Left ventricle myocardium inferior (tissue), 1 donor: ENCODE results near the gene ZBTB32. TPM values are rescaled to one million over a fixed set of nuclear protein-coding genes. Genes with fewer than 3 reads are reported as not detected.

Experiments used
- DNase-seq: peaks from one replicate; pipeline ENCODE4 v3.0.0-alpha.2; 2020
- H3K27ac ChIP-seq: fragments of 200-600 bp; replicated peaks from 2 replicates; pipeline ENCODE4 v1.8.0; 2021
- H3K27me3 ChIP-seq: fragments of 200-600 bp; 2 replicates; pipeline ENCODE4 v1.8.0; 2021; ENCODE audit warnings: low read depth
- H3K36me3 ChIP-seq: fragments of 200-600 bp; 2 replicates; pipeline ENCODE4 v1.8.0; 2021
- H3K4me1 ChIP-seq: fragments of 200-600 bp; 2 replicates; pipeline ENCODE4 v1.8.0; 2021
- H3K4me3 ChIP-seq: fragments of 200-600 bp; 2 replicates; pipeline ENCODE4 v1.8.0; 2021; ENCODE audit warnings: mild to moderate bottlenecking, moderate library complexity
- H3K9me3 ChIP-seq: fragments of 200-600 bp; replicated peaks from 2 replicates; pipeline ENCODE4 v1.8.0; 2021
- CTCF ChIP-seq: fragments of 200-600 bp; IDR thresholded peaks from 2 replicates; pipeline ENCODE4 v1.8.0; 2021; ENCODE audit warnings: antibody characterized with exemption, mild to moderate bottlenecking, borderline replicate concordance
- intact Hi-C: fragments of 100-400 bp; cut with micrococcal nuclease; formaldehyde crosslinking; loops from one replicate; pipeline ENCODE4 v1.11.0; 2022
- total RNA-seq: library from RNA; stranded (reverse); fragmentation: NEBNext Ultra II Directional; extraction: Animal tissue kit (Norgen Biotek cat#: 25700); gene quantifications from one replicate; pipeline ENCODE4 v1.2.1, GENCODE V29; 2021
- donor health status: DM: no; HTN: yes; CAD: no; lungs with severe emphysema.

ZBTB32 gene
- total RNA-seq, 1 donor from 2014 or later = not detected

GRCh38 chr19:35739275-35740107 is 35.1 kb downstream of the ZBTB32 start:
- H3K4me3 ChIP-seq = peak overlapping the region; percentile 82

GRCh38 chr19:35740108-35740422 is 35.7 kb downstream of the ZBTB32 start:
- H3K36me3 ChIP-seq = peaks cover 48% of the 10 kb centered on the region
- H3K4me1 ChIP-seq = peaks cover 38% of the 10 kb centered on the region

More at GRCh38 chr19:35739275-35740107, 35.1 kb downstream of the ZBTB32 start:
- intact Hi-C loops = no loop called here
- DNase-seq = no peak
- peaks cover 36% of the 10 kb centered on the region for H3K4me1 ChIP-seq
- peaks cover 53% of the 10 kb centered on the region for H3K36me3 ChIP-seq
- no peak for TF ChIP-seq CTCF
- no peaks in the 10 kb centered on the region for H3K9me3 ChIP-seq
- peak overlapping the region; percentile 89 for H3K27ac ChIP-seq
- no peaks in the 10 kb centered on the region for H3K27me3 ChIP-seq

GRCh38 chr19:35740423-35741202 is 36.3 kb downstream of the ZBTB32 start:
- intact Hi-C loops = no loop called here

More at GRCh38 chr19:35740108-35740422, 35.7 kb downstream of the ZBTB32 start:
- H3K4me3 ChIP-seq = peak overlapping the region; percentile 82
- TF ChIP-seq CTCF = no peak
- H3K27ac ChIP-seq = peak overlapping the region; percentile 89
- DNase-seq = no peak
- H3K9me3 ChIP-seq = no peaks in the 10 kb centered on the region
- no peaks in the 10 kb centered on the region for H3K27me3 ChIP-seq
- intact Hi-C loops = no loop called here

DNA sequence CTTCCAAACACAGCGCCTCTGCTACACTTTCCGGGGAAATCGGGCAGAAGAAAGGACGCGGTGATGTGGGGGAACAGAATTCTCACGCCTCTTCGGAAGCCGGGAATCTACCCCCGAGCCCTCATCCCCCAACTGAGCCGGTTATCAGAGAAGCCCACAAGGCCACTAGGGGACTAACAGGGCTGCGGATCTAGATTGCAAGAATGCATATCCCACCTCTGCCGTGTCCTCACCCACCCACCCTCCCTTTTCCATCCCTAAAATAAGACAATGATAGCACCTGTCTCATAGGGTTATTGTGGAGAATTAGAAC is 36.8 kb downstream of the ZBTB32 start:
- intact Hi-C loops = no loop called here
- no peaks in the 10 kb centered on the region for H3K9me3 ChIP-seq
- peaks cover 45% of the 10 kb centered on the region for H3K4me1 ChIP-seq
- H3K4me3 ChIP-seq = peak overlapping the region; percentile 82
- H3K27ac ChIP-seq = peak overlapping the region; percentile 89
- DNase-seq = no peak
- H3K27me3 ChIP-seq = no peaks in the 10 kb centered on the region
- TF ChIP-seq CTCF = no peak
- peaks cover 42% of the 10 kb centered on the region for H3K36me3 ChIP-seq

More at GRCh38 chr19:35740423-35741202, 36.3 kb downstream of the ZBTB32 start:
- peak; percentile 99 for DNase-seq
- no peaks in the 10 kb centered on the region for H3K27me3 ChIP-seq
- H3K36me3 ChIP-seq = peaks cover 43% of the 10 kb centered on the region
- peak; percentile 20 for TF ChIP-seq CTCF
- peaks cover 39% of the 10 kb centered on the region for H3K4me1 ChIP-seq
- no peaks in the 10 kb centered on the region for H3K9me3 ChIP-seq
- peak overlapping the region; percentile 82 for H3K4me3 ChIP-seq
- peak overlapping the region; percentile 89 for H3K27ac ChIP-seq

DNA sequence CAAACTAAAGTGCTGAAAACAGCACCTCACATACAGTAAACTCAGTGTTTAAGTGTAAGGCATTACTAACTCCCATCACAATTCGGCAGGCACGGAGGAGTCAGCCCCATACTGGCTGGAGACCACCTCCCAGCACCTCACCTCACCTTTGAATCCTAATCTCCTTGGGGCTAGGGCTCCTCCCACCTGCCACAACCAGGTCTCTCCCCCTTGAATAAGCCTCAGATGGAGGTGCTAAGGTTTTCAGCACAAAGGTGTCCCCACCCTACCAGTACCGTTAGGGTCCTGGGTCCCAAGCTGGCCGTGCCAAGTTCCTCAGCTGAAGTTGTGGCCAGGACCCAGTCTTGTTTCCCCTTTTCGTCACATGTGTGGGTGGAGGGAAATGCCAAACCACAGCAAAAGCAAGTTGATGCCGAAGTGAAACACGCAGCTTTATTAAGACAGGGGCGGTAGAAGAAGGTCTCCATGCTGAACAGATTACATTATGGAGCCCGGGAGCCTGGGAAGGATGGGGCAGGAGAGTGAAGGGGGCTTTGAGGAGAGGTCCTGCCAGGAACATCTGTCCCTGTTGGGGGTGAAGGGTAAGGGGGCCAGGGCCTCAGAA is 37.9 kb downstream of the ZBTB32 start, which contains the start of gene IGFLR1:
Gene IGFLR1 (minus strand): TSS at position 332 of the 604 bp plus-strand sequence. CDS start 1,272 bp downstream, outside the sequence.
- no peak for TF ChIP-seq CTCF
- H3K4me1 ChIP-seq = peaks cover 54% of the 10 kb centered on the region
- no peak for DNase-seq
- H3K9me3 ChIP-seq = no peaks in the 10 kb centered on the region
- peak within 1 kb of the TSS; percentile 82 for H3K4me3 ChIP-seq
- intact Hi-C loops = no loop called here
- H3K27me3 ChIP-seq = no peaks in the 10 kb centered on the region
- H3K27ac ChIP-seq = peak within 1 kb of the TSS; percentile 89
- H3K36me3 ChIP-seq = peaks cover 31% of the 10 kb centered on the region
